ENCODE data around the gene SYNDIG1.

SYNDIG1 gene

DNA sequence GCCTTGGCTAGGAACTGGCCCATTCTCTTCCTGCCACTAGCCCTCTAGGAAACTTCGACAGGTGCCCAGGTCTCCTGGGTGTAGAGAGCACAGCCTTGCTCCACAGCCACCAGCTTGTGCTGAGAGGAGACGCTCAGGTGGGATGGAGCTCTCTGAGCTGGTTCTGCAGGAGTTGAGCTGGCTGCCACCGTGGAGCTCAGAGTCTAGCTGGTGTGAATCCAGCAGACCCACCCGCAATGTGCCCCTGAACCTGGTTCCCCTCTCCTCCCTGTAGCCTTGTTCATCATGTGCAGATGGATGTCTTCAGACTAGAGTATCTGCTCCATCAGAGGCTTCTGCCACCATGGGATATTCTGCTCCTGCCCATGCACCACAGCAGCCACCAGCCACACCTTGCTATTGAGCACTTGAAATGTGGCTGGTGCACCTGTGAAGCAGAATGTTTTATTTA is 222.5 kb downstream of the SYNDIG1 start:
- DNase-seq (ENCODE audit: low read depth in 2 of 2) = no peak

DNA sequence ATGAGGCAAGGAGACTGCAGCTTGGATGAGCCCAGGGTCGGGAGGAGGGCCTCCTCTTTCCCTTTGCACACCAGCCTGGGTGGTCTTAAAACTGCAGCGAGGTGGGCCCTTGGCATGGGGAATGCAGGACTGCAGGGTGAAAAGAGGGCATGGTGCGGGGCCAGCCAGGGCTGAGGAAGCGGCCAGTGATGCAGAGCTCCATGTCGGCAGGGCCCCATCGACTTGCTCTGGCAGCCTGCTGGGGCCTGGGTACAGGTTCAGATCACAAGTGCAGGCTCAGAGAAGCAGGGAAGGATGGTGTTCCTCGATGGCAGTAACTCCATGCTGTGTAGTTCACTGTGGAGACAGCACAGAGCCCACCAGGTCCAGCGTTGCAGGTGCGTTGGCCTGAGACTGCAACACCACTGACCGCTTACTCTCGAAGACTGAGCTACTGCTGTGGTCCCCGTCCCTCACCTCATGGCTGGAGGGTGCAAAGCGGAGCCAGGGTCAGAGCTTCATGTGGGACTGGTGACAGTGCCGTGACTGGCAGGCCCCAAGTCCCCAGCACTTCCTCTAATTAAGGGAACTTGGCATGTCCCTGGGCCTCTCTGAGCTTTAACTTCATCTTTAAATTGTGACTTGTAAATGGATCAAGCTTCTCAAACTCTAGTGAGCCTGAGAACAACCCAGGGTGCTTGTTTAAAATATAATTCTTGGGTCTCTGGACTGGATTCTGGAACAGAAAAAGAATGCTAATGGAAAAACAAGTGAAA is 223.2 kb downstream of the SYNDIG1 start:
- DNase-seq (ENCODE audit: low read depth in 2 of 2) = no peak

DNA sequence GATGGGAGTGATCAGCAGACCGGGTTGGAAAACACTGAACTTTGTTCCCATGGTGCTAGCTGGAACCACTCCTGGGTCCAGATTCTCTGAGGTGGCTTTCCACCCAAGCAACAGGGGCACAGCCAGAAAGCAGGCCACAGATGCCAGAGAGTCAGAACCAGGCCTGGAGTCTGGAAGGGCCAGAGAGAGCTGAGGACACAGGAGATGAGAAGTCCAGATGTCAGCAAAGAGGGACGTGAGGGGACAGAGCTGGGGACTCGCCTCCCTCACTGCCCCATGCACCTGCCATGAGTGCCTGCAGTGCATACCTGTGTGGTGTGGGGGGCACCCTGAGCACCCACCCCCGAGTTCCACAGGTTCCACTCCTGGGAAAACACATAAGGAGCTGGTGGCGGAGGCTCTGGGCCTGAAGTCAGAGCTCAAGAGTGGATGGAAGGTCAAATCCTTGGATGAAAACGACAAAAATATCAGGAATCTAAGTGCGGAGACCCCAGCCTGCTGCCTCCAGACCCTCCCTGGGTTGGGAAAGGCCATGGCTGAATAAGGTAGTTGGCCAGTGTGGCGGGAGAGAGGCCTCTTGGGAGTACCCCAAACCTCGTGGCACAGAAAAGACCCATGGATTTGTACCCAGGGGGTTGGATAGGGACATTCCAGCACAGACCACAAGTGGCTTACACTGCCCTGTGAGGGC is 224.2 kb downstream of the SYNDIG1 start:
- DNase-seq (ENCODE audit: low read depth in 2 of 2) = no peak

DNA sequence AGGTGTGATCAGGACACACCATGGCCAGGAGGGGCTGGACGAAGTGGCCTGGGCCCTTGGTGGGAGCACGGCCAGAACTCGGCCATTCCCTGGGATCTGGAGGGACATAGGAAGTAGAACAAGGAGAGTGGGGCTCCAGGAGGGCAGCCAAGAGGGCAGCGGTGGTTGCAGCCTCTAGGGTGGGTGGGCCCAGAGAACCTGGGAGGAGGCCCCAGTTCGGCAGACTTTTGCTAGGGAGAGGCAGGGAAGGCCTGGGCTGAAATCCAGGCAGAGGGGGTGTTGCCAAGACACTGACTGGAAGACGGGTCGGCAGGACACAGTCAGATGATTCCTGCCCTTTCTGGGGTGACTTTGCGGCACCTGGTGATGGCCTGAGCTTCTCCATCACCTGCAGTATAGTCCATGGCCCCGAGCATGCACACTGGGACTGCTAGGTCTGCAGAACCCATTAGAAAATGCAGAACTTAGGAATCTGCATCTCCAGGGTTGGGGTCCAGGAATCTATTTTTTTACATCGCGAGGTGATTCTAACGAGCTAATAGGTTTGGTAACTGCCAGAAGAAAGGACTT is 224.8 kb downstream of the SYNDIG1 start:
- no peak for DNase-seq (ENCODE audit: low read depth in 2 of 2)

DNA sequence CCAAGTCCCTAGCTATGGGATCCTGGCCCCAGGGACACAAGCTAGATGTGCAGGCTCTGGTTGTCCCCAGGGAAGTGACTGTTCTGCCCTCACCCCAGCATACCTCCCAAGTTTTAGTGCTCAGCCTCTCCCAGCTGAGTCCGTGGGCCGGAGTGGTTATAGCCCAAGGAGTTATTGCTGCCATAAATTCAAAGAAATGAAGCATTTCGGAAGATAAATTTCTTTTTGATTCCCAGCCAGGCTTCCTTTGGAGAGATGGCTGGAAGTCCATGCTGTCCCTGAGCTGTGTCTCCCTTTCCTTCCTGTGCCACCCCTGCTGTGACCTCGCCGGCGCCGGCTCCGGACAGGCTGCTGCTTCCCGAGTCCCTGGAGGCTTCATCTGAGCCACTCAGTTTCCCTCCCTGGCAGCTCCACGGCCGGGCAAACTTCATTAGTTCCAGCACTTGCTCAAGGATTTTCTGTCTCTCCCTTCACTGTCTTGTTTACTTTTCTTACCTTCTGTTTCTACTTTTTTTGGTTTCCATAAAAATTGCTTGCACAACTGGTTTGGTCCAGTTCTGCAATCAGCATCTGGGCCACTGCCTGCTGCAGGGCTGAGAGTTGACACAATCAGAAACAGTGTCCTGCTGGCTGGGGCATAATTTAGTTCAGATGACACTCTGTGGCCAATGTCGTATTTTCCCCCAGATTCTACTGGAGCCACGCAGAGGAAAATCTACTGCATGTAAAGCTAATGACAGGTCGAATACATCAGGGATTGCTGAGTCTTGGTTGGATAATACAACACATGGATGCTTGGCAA is 225.5 kb downstream of the SYNDIG1 start:
- no peak for DNase-seq (ENCODE audit: low read depth in 2 of 2)

DNA sequence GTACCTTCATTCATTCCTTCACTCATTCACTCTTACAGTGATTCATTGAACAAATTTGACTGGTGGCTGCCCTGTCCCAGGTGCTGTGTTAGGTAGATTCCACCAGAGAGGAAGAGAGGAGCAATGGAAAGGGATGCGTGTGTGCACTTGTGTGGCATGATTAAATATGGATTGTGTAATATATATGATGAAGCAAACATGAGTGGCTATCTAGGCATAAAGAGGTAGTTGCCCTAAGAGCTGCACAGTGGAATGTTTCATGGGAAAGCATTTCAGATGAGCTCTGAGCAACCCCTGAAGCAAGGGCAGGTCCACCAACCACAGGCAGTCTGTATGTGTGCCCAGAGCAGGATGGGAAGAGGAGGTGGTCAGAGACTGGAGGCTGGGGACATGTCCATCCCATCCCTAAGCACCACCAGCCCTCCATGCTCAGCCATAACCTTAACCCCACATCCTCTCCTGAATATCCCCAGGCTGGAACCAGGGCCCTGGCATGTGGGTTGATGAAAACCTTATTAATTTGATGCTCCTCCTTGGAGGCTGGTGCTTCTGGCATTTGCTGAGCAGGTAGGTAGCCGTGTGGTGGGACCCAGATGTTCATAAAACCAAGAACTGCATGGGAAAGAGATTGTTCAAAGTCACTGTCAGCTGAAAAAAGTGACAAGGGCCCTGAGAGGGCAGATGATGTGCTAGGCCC is 226.2 kb downstream of the SYNDIG1 start:
- DNase-seq (ENCODE audit: low read depth in 2 of 2) = no peak

DNA sequence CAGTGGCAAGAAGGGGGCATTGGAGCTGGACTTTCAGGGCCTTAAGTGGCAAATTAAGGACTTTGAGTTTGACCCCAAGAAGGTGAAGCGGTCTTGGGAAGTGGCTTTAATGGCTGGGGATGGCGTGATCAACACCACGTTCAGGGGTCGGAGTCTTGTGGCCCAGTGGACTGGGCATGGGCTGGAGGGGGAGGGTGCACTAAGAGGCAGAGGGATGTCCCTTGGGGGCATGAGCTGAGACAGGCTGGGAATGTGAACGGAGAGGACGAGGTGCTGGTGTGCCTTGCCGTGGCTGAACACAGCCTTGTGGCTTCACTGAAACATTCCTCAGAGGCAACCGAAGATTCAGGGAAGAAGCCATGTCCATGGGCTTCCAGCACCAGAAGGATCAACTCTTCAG is 227.0 kb downstream of the SYNDIG1 start:
- DNase-seq (ENCODE audit: low read depth in 2 of 2) = no peak

DNA sequence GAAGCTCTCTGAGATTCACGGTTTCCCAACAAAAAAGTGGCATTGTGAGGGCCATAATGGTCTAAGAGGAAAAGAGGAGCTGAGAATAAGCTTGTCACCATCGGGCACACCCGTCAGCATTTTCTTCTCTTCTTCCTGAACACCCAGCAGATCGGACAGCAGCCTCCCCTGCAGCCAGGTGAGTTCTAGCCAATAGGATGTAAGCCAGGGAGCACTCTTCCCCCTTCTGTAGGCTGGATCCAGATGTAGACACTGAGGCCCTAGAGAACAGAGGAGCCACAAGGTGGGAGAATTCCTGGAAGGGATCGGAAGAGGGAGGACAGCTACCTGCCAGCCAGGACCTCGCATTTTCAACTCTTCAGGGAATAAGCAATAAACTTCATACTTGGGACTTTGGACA is 228.0 kb downstream of the SYNDIG1 start:
- no peak for DNase-seq (ENCODE audit: low read depth in 2 of 2)

DNA sequence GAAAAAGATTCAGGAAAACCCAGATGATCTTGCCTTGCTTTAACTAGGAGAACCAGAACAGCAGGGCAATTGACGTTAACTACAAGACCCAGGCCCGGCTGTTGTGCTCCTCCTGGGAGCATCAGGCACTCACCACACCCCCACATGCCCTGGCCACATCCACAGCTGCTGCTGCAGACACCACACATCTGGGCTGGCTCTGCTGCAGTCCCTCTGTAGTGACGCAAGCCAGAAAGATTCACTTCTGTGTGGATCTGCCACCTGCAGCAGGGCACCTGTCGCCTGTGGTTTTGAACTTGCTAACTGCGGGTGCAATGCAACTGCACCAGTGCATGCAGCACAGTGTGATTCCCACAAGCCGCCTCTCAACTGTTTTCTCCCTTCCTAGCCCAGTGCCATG is 228.8 kb downstream of the SYNDIG1 start:
- DNase-seq (ENCODE audit: low read depth in 2 of 2) = no peak

DNA sequence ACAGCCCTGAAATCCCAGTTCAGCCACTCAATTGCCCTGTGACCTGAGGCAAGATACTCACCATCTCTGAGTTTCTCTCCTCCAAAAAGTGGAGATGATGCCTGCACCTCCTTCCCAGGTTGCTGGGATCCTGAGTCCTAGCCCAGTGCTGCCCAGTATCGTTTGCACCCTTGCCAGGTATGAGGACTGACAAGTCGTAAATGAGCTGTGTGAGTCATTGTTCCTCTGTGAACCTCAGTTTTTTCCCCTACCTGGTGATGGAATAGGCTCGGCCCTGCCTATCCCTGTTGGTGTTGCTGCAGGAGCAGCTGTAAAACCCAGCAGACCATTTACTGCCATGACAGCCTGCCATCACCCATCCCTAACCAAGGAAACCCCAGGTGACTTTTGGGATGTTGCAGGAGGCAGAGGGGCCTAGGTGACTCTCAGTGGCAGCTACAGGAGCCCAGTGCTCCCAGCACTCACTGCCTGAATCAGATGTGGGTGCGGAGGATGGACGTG is 229.3 kb downstream of the SYNDIG1 start:
- DNase-seq (ENCODE audit: low read depth in 2 of 2) = no peak

DNA sequence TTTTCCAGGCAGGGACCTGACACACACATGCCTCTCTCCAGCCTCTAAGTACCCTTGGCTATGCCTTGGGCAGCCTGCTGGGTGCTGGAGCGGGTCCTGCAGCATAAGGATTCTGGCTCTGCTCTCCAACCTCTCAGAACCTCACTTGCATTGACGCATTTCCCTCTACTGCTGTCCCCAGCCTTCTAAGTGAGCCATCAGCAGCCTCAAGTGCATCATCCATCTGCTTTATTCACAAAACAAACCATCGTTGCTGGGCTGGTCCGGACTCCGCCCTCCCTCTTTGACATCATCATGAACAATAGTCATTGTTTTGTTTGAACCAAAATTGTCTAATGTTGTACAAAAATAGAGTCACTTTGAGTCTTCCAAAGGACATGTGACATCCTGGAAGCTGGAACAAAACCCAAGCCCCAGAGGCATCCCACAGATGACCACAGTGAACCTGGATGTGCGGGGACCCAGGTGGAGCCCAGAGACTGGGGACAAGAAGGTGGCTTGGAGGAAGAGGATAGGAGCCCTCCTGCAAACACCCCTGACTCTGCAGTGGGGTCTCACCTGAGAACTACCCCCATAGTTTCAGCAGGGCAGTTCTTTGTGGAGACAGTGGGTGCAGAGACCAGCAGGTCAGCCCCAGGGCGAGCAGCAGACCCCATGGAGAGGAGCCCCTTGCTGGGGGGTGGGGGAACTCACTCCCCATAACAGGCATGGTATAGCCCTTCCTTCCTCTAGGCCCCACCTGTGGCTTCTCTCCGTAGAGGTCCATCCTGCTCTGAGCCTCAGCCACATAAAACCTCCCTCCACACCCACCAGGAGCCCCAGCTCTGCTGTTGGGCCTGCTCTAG is 230.1 kb downstream of the SYNDIG1 start:
- DNase-seq (ENCODE audit: low read depth in 2 of 2) = no peak

DNA sequence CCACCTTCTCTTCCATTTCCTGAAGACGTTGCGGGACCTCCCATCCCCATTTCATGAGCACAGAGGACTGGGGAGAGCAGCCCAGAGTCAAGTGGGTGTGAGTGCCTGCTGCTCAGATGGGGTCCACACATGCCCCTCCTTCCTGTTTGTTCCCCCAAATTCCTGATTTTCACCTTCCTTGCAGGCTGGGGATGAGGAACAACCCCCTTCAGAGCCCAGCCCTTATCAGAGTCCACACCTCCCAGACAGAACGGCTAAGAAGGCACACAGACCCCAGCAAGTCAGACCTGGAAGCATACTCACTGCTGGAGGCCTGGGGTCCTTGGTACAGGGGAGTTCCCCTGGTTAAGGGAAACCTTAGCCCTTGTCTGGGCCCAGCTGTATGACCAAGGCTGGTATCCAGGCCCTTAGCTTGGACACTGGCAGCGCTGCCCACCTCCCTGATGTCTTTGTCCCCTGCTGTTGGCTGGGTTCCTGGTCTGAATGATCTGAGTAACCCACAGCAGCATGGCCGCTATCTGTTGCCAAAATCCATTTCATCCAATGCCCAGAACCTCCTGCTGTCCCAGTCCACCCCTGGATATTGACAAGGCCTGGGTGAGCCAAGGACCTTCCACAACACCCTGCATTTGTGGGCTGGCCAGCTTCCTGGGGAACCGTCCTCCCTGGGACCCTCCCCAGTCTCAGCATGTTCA is 230.9 kb downstream of the SYNDIG1 start:
- no peak for DNase-seq (ENCODE audit: low read depth in 2 of 2)

DNA sequence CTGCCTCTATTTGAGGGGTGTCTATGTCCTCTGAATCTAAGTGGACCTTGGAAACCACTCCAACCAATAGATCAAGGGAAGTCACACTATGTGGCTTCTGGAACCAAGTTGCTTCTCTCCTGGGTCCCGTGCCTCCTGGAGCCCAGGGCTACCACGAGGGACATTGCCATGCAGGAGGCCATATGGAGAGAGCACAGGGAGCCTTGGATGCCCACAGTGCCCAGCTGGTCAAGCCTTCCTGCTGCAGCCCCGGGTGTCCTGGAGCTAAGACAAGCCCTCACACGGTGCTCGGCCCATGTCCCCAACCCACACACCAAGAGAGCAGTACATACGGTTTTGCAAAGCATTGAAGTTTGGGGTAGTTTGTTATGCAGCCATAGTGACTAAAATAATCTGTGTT is 231.6 kb downstream of the SYNDIG1 start:
- DNase-seq (ENCODE audit: low read depth in 2 of 2) = no peak

DNA sequence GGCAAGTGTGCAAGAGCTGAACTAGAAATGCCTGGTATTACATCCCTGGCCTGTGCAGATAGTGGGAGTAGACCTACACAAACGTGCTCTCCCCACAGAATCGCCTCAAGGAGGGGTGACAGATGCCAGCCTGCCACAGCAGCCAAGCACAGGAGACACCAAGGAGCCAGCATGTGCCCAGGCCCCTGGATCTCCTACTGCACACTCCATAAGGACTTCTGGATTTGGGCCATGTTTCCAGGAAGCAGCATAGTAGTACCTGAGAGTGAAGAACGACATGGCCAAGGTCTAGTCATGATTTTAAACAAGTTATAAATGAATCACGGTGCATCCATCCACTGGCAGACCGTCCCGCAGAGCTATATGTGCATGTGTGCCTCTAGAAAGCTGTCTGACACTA is 232.2 kb downstream of the SYNDIG1 start:
- no peak for DNase-seq (ENCODE audit: low read depth in 2 of 2)

DNA sequence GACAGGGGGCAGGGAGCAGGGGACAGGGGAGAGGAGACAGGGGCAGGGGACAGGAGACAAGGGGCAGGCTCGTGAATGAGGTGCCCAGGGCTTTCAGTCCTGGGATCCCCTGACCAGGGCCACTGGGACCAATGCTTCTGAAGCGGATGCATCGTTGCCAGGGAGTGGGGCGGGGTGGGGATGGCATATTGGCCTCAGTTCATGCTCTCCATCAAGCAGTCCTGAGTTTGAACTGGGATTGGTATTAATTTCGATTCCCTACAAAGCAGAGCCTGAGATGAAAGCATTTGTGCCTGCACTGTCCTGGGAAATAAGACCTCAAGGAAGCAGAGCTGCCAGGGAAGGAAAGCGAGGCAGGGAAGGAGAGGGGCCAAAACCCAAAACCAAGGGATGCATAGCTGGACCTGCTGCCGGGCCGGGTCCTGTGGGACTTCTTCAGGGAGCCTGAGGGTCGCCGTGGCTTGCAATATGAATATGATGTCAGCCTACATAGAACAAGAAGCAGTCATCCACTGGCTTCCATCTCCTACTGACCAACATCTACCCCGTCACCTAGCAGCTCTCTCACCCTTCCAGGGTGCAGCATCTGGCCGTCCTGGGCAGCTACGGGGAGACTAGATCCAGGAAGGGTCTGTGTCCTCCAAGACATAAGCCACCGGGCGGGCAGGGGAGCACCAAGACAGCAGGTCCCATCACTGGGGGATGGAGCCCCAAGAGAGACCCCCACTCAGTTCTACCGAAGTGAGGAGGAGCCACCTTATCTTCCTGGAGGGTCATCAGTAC is 233.3 kb downstream of the SYNDIG1 start:
- DNase-seq (ENCODE audit: low read depth in 2 of 2) = no peak

DNA sequence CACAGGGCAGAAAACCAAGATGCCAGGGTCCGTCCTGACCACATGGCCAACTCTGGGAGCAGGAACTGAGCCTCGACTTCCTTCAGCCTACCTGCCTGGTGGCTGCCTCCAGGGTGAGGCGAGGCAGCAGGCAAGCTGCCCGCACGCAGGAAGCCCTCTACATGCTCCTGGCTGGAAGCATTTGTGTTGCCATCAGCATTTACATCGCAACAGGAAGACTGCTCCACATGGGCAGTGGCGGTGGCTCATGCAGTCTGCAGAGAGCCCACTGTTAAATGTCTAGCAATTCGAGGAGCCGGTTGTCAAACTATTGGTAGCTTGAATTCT is 233.8 kb downstream of the SYNDIG1 start:
- DNase-seq (ENCODE audit: low read depth in 2 of 2) = no peak

DNA sequence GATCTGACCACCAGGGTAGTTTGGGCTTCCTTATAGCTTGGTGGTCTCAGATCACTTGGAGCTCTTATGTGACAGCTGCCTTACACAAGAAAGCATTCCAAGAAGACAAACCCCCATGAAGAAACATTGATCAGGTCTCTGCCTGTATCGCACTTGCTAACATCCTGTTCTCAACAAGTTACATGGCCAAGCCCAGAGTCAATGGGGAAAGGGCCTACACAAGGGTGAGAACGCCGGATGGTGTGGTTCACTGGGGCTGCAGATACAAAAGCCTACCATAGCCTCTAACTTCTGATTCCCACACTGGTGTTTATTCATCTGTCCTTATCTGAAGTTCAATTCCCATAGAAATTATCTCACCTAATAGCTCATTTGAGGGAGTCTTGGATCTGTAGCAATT is 235.5 kb downstream of the SYNDIG1 start:
- DNase-seq (ENCODE audit: low read depth in 2 of 2) = no peak

DNA sequence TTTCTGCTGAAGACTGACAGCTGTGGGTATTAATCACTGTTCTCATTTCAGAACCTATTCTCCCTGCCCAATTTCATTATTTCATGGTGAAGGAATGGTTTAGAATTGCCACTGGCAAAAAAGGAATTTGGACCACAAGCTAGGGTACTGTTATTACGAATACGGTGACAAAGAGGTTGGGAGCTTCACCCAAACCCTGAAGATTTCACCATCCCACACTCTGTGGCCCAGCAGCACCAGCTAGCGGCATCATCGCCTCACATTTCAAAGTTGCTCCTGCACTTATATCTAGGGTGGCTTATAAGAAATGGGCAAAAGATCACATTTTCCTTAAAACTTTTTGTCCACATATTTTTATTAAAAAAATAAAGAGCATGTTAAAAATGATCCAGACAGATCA is 236.1 kb downstream of the SYNDIG1 start:
- no peak for DNase-seq (ENCODE audit: low read depth in 2 of 2)

Data from stimulated activated CD4-positive, alpha-beta T cell treated with anti-CD3 and anti-CD28 coated beads, Interleukin-12 subunit alpha, Interleukin-12 subunit beta, amount 100 ng/mL, for 24 hours (primary cell).